Liver (tissue), 9 donors: ENCODE data around the gene TUNAR. TPM values are rescaled to one million over a fixed set of nuclear protein-coding genes. Genes with fewer than 3 reads are reported as not detected.

Experiments
- DNase-seq: peaks from one replicate; pipeline ENCODE4 v3.0.0-alpha.2; 2017; ENCODE audit warnings: low spot score
- H3K27ac ChIP-seq, 2 donors: one replicate each; pipeline ENCODE4 v1.7.0; 2013; ENCODE audit warnings: inconsistent platforms in 2 of 2, low read length in 2 of 2, control low read depth in 1 of 2, low read depth in 1 of 2, mild to moderate bottlenecking in 1 of 2
- H3K27me3 ChIP-seq, 4 donors: one replicate each; pipeline versions ENCODE4 v1.6.1 to v1.7.0; 2013; ENCODE audit warnings: low read length in 3 of 4, inconsistent platforms in 1 of 4, mild to moderate bottlenecking in 1 of 4, moderate library complexity in 1 of 4; ENCODE audit not compliant: control insufficient read depth in 4 of 4, insufficient read depth in 4 of 4
- H3K36me3 ChIP-seq, 4 donors: one replicate each; pipeline versions ENCODE4 v1.6.1 to v1.7.0; 2013; ENCODE audit warnings: low read length in 3 of 4, mild to moderate bottlenecking in 3 of 4, low read depth in 1 of 4, moderate library complexity in 1 of 4; ENCODE audit not compliant: control insufficient read depth in 4 of 4, insufficient read depth in 3 of 4
- H3K4me1 ChIP-seq, 4 donors: one replicate each; pipeline versions ENCODE4 v1.6.1 to v1.7.0; 2013; ENCODE audit warnings: low read length in 3 of 4, mild to moderate bottlenecking in 3 of 4, moderate library complexity in 1 of 4; ENCODE audit not compliant: control insufficient read depth in 4 of 4, insufficient read depth in 4 of 4
- H3K4me3 ChIP-seq, 3 donors: one replicate each; pipeline versions ENCODE4 v1.6.1 to v1.7.0; 2013; ENCODE audit warnings: low read length in 3 of 3, control low read depth in 1 of 3, low read depth in 1 of 3, mild to moderate bottlenecking in 1 of 3
- H3K9ac ChIP-seq, 2 donors: one replicate each; pipeline ENCODE4 v1.7.0; 2013; ENCODE audit warnings: low read length in 2 of 2, mild to moderate bottlenecking in 2 of 2, moderate library complexity in 2 of 2, control low read depth in 1 of 2, low read depth in 1 of 2
- H3K9me3 ChIP-seq, 4 donors: one replicate each; pipeline versions ENCODE4 v1.6.1 to v1.7.0; 2013; ENCODE audit warnings: low read length in 3 of 4; ENCODE audit not compliant: control insufficient read depth in 4 of 4
- ATF3 ChIP-seq: IDR thresholded peaks from 2 replicates; pipeline ENCODE4 v1.6.1; 2016; ENCODE audit warnings: antibody characterized with exemption
- CTCF ChIP-seq: fragments of 150-350 bp; IDR thresholded peaks from 2 replicates; pipeline ENCODE4 v1.5.1; 2017; ENCODE audit warnings: improper control_type of control experiment, low read depth, low read length; ENCODE audit not compliant: missing input control
- EGR1 ChIP-seq, 2 donors: IDR thresholded peaks; 2 replicates each; pipeline ENCODE4 v1.6.1; 2016 to 2018; ENCODE audit warnings: antibody characterized with exemption in 2 of 2, low read depth in 2 of 2
- FOXA1 ChIP-seq: IDR thresholded peaks from 2 replicates; pipeline ENCODE4 v1.6.1; 2016; ENCODE audit warnings: antibody characterized with exemption
- FOXA2 ChIP-seq: IDR thresholded peaks from 2 replicates; pipeline ENCODE4 v1.6.1; 2016; ENCODE audit warnings: antibody characterized with exemption
- GABPA ChIP-seq, 2 donors: IDR thresholded peaks in 1 of 2; conservative IDR thresholded peaks in 1 of 2; 2 replicates each; pipeline ENCODE4 v1.6.1; 2016; ENCODE audit warnings: antibody characterized with exemption in 2 of 2, mild to moderate bottlenecking in 1 of 2, moderate library complexity in 1 of 2
- HNF4A ChIP-seq, 2 donors: conservative IDR thresholded peaks; 2 replicates each; pipeline ENCODE4 v1.6.1; 2016; ENCODE audit warnings: antibody characterized with exemption in 2 of 2, mild to moderate bottlenecking in 2 of 2
- HNF4G ChIP-seq: IDR thresholded peaks from 2 replicates; pipeline ENCODE4 v1.6.1; 2016; ENCODE audit warnings: antibody characterized with exemption
- JUND ChIP-seq, 2 donors: IDR thresholded peaks; 2 replicates each; pipeline ENCODE4 v1.6.1; 2016; ENCODE audit warnings: antibody characterized with exemption in 2 of 2
- NR2F2 ChIP-seq: IDR thresholded peaks from 2 replicates; pipeline ENCODE4 v1.6.1; 2016; ENCODE audit warnings: antibody characterized with exemption
- RAD21 ChIP-seq, 2 donors: IDR thresholded peaks; 2 replicates each; pipeline ENCODE4 v1.6.1; 2016; ENCODE audit warnings: antibody characterized with exemption in 2 of 2, mild to moderate bottlenecking in 2 of 2
- REST ChIP-seq: IDR thresholded peaks from 2 replicates; pipeline ENCODE4 v1.6.1; 2016; ENCODE audit warnings: antibody characterized with exemption, mild to moderate bottlenecking
- RXRA ChIP-seq, 2 donors: IDR thresholded peaks; 2 replicates each; pipeline ENCODE4 v1.6.1; 2017 to 2018; ENCODE audit warnings: antibody characterized with exemption in 2 of 2, mild to moderate bottlenecking in 1 of 2
- SP1 ChIP-seq: IDR thresholded peaks from 2 replicates; pipeline ENCODE4 v1.6.1; 2018; ENCODE audit warnings: antibody characterized with exemption, mild to moderate bottlenecking
- TAF1 ChIP-seq: conservative IDR thresholded peaks from 2 replicates; pipeline ENCODE4 v1.6.1; 2016; ENCODE audit warnings: antibody characterized with exemption, mild to moderate bottlenecking
- YY1 ChIP-seq: IDR thresholded peaks from 2 replicates; pipeline ENCODE4 v1.6.1; 2016; ENCODE audit warnings: antibody characterized with exemption, mild to moderate bottlenecking
- WGBS: extraction: QIAGEN DNeasy Blood & Tissue Kit; methylation state at CpG from one replicate; pipeline ENCODE4 v1.1.7; 2013; 5-methylcytosine and 5-hydroxymethylcytosine counted together
- polyA plus RNA-seq, 2 donors: library from polyadenylated mRNA; stranded (reverse) in 1 of 2; unstranded in 1 of 2; fragments of 200-250 nt in 1 of 2; fragments of >200 nt in 1 of 2; fragmentation: Nextera tagmentation in 1 of 2; extraction: Ambion mirVana in 1 of 2; gene quantifications; one replicate each; pipeline versions ENCODE4 v1.2.1 to v1.2.3, GENCODE V29; 2013 to 2015
- total RNA-seq, 2 donors: library from RNA; depleted of rRNA; stranded (reverse); fragments of >200 nt; gene quantifications; one replicate each; pipeline ENCODE4 v1.2.3, GENCODE V29; 2014
- TF ChIP-seq, protein P1 (sequence below): IDR thresholded peaks from 2 replicates; pipeline ENCODE4 v1.6.1; 2016; ENCODE audit warnings: antibody characterized with exemption
- donor health status: healthy.
- donor health status: healthy.
- donor health status: healthy.
- donor health status: healthy.
- donor health status: healthy.

TUNAR gene
- total and polyA plus RNA-seq, 4 donors = 0.14 TPM; not detected in 3

DNA sequence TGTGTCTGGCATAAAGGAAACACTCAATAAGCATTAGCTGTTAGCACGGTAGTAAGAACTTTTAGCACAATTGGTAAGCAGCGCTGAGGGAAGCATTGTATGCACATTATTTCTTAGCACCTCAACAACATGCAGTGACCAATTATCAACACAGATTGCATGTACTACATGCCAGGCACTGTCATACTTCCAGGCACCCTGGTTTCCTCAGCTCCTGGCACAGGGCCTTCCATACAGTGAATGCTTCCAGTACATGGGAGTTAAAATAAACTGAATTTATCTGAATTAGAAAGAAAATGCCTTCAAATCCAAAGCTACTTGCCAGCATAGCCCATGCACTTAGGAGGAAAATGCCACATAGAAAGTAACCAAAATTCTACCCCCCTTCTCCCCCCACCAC lies 59.4 kb downstream of the TUNAR start:
- TF ChIP-seq, protein P1, sequence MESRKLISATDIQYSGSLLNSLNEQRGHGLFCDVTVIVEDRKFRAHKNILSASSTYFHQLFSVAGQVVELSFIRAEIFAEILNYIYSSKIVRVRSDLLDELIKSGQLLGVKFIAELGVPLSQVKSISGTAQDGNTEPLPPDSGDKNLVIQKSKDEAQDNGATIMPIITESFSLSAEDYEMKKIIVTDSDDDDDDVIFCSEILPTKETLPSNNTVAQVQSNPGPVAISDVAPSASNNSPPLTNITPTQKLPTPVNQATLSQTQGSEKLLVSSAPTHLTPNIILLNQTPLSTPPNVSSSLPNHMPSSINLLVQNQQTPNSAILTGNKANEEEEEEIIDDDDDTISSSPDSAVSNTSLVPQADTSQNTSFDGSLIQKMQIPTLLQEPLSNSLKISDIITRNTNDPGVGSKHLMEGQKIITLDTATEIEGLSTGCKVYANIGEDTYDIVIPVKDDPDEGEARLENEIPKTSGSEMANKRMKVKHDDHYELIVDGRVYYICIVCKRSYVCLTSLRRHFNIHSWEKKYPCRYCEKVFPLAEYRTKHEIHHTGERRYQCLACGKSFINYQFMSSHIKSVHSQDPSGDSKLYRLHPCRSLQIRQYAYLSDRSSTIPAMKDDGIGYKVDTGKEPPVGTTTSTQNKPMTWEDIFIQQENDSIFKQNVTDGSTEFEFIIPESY = no peak
- TF ChIP-seq RAD21 (IDR thresholded peaks at IDR 0.05) = no peak
- TF ChIP-seq ATF3 = no peak
- no peak for TF ChIP-seq YY1
- no peak for TF ChIP-seq FOXA1
- no peak for TF ChIP-seq TAF1
- no peak for TF ChIP-seq GABPA (IDR thresholded peaks at IDR 0.05 in 1 of 2, conservative IDR thresholded peaks at IDR 0.05 in 1 of 2)
- TF ChIP-seq FOXA2 = no peak
- 74% methylated on average over 2 of the region's 2 CpGs for WGBS
- no peaks in the 10 kb centered on the region for H3K9me3 ChIP-seq

DNA sequence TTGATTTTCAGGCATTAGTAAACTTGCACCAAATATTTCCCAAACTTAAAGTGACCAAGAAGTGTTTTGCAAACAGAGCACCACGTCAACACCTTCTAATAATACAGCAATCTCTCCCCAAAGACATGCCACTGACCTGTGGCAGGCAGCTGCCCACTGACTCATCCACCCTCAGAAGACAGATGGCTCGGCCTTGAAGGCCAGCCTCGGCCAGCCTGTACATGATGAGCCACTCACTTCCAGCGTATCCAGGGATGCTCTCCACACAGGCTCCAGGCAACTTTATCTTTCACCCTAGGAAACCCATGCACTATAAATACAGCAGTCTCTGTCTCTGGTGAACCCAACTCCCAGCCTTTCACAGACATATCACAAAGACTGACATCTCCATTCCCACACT lies 62.7 kb downstream of the TUNAR start:
- peaks cover 0 to 7% (median 2%) of the 10 kb centered on the region in 4 donors for H3K9me3 ChIP-seq
- no peaks in the 10 kb centered on the region for H3K36me3 ChIP-seq
- H3K4me3 ChIP-seq = no peak overlapping the region
- TF ChIP-seq REST = no peak
- TF ChIP-seq JUND (IDR thresholded peaks at IDR 0.05) = no peak
- TF ChIP-seq, protein P1 = no peak
- no peak for TF ChIP-seq CTCF
- TF ChIP-seq FOXA1 = no peak
- no peak for TF ChIP-seq HNF4A (conservative IDR thresholded peaks at IDR 0.05)
- no peak for TF ChIP-seq HNF4G
- no peak for TF ChIP-seq EGR1 (IDR thresholded peaks at IDR 0.05; ENCODE audit: low read depth in 2 of 2)
- no peak for TF ChIP-seq FOXA2
- no peak for TF ChIP-seq RAD21 (IDR thresholded peaks at IDR 0.05)
- no peak for TF ChIP-seq RXRA (IDR thresholded peaks at IDR 0.05)
- no peak for TF ChIP-seq ATF3
- no peak for TF ChIP-seq TAF1
- no peak for TF ChIP-seq NR2F2
- no peak for TF ChIP-seq SP1
- TF ChIP-seq GABPA (IDR thresholded peaks at IDR 0.05 in 1 of 2, conservative IDR thresholded peaks at IDR 0.05 in 1 of 2) = no peak
- WGBS = 74% methylated on average over 4 of the region's 4 CpGs
- no peaks in the 10 kb centered on the region for H3K4me1 ChIP-seq
- no peak overlapping the region for H3K27ac ChIP-seq
- no peak overlapping the region for H3K9ac ChIP-seq
- H3K27me3 ChIP-seq = no peaks in the 10 kb centered on the region
- DNase-seq = no peak

More for the DNA sequence above, 59.4 kb downstream of the TUNAR start:
- Histone ChIP-seq H3K27me3 (no peaks in the 10 kb centered on the region), H3K36me3 (no peaks in the 10 kb centered on the region), H3K27ac (no peak overlapping the region), H3K4me1 (no peaks in the 10 kb centered on the region), H3K9ac (no peak overlapping the region), H3K4me3 (no peak overlapping the region)
- no peak for DNase-seq
